ENCODE results near the gene MLLT3. TPM values are rescaled to one million over a fixed set of nuclear protein-coding genes. Genes with fewer than 3 reads are reported as not detected.

The MLLT3 gene
- total and polyA plus RNA-seq, 8 donors: 1.8 to 10.3 (median 4.2) TPM

GRCh38 chr9:20405616-20406015, 216.7 kb downstream of the MLLT3 start:
- no peak for ATAC-seq
- no peak for DNase-seq
- FAIRE-seq: no peak
- H3K27me3 ChIP-seq: no peaks in the 10 kb centered on the region
- no peaks in the 10 kb centered on the region for H3K4me1 ChIP-seq
- no peaks in the 10 kb centered on the region for H3K9me3 ChIP-seq
- WGBS, 2 donors: 88 to 95% methylated on average over 5 of the region's 5 CpGs
- intact Hi-C loops (cut with DNase I): no loop called here
- no peak overlapping the region for H3K27ac ChIP-seq
- no peaks in the 10 kb centered on the region for H3K36me3 ChIP-seq
- TF ChIP-seq, protein P1, sequence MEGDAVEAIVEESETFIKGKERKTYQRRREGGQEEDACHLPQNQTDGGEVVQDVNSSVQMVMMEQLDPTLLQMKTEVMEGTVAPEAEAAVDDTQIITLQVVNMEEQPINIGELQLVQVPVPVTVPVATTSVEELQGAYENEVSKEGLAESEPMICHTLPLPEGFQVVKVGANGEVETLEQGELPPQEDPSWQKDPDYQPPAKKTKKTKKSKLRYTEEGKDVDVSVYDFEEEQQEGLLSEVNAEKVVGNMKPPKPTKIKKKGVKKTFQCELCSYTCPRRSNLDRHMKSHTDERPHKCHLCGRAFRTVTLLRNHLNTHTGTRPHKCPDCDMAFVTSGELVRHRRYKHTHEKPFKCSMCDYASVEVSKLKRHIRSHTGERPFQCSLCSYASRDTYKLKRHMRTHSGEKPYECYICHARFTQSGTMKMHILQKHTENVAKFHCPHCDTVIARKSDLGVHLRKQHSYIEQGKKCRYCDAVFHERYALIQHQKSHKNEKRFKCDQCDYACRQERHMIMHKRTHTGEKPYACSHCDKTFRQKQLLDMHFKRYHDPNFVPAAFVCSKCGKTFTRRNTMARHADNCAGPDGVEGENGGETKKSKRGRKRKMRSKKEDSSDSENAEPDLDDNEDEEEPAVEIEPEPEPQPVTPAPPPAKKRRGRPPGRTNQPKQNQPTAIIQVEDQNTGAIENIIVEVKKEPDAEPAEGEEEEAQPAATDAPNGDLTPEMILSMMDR (IDR thresholded peaks at IDR 0.05): no peak
- no peak overlapping the region for H3K4me3 ChIP-seq

DNA sequence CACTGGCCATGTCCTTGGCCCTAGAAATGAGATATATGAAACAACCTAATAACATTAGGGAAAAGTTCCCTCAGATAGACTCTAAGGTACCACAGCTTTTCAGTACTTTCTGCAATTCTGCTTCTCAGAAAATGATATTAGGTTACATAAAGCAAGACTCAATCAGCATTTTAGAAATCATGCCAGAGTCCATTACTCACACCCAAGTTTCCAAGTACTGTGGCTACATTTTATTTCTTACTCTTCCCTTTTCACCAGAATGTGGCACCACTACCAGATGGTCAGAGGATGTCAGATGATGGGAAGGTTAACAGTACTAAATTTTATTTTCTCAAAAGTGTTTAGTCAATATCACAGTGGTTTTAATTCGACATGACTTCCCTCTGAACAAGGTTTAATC, 217.2 kb downstream of the MLLT3 start:
- DNase-seq (no peak), ATAC-seq (no peak), FAIRE-seq (no peak)
- H3K4me3 ChIP-seq: no peak overlapping the region
- H3K4me1 ChIP-seq: no peaks in the 10 kb centered on the region
- no peaks in the 10 kb centered on the region for H3K36me3 ChIP-seq
- H3K9me3 ChIP-seq: no peaks in the 10 kb centered on the region
- H3K27me3 ChIP-seq: no peaks in the 10 kb centered on the region
- TF ChIP-seq, protein P1 (IDR thresholded peaks at IDR 0.05): no peak
- no peak overlapping the region for H3K27ac ChIP-seq
- intact Hi-C loops (cut with DNase I): no loop called here
- 87 to 88% methylated on average over 1 of the region's 1 CpG for WGBS, 2 donors

GRCh38 chr9:20404192-20404813, 218.0 kb downstream of the MLLT3 start:
- Histone ChIP-seq H3K27ac (no peak overlapping the region), H3K27me3 (no peaks in the 10 kb centered on the region), H3K4me3 (no peak overlapping the region), H3K36me3 (no peaks in the 10 kb centered on the region), H3K9me3 (no peaks in the 10 kb centered on the region), H3K4me1 (no peaks in the 10 kb centered on the region)
- intact Hi-C loops (cut with DNase I): no loop called here
- no peak for ATAC-seq
- no peak for DNase-seq
- TF ChIP-seq, protein P1 (IDR thresholded peaks at IDR 0.05): no peak
- no peak for FAIRE-seq
- 89 to 93% methylated on average over 7 of the region's 7 CpGs for WGBS, 2 donors

DNA sequence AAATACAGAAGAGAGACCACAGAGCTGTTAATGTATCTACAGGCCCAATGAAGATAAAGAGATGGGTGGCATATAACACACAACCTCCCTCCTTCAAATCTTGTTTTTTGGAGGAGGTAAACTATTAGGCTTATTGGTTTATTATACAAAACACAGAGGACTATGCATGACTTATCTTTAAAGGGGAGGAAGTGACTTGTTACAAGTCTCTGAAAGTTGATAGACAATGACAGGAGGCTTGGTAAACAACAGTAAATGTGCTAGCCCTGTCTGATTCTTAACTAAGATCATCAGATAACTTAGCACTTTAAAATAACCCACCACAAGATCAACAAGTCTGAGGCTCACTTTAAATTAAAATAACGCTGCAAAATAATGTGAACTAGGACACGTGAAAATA, 219.0 kb downstream of the MLLT3 start:
- ATAC-seq (no peak), FAIRE-seq (no peak), DNase-seq (no peak)
- TF ChIP-seq, protein P1 (IDR thresholded peaks at IDR 0.05): no peak
- H3K27me3 ChIP-seq: no peaks in the 10 kb centered on the region
- no peaks in the 10 kb centered on the region for H3K36me3 ChIP-seq
- intact Hi-C loops (cut with DNase I): no loop called here
- 92 to 93% methylated on average over 2 of the region's 2 CpGs for WGBS, 2 donors
- no peak overlapping the region for H3K4me3 ChIP-seq
- H3K27ac ChIP-seq: no peak overlapping the region
- H3K4me1 ChIP-seq: no peaks in the 10 kb centered on the region
- no peaks in the 10 kb centered on the region for H3K9me3 ChIP-seq

DNA sequence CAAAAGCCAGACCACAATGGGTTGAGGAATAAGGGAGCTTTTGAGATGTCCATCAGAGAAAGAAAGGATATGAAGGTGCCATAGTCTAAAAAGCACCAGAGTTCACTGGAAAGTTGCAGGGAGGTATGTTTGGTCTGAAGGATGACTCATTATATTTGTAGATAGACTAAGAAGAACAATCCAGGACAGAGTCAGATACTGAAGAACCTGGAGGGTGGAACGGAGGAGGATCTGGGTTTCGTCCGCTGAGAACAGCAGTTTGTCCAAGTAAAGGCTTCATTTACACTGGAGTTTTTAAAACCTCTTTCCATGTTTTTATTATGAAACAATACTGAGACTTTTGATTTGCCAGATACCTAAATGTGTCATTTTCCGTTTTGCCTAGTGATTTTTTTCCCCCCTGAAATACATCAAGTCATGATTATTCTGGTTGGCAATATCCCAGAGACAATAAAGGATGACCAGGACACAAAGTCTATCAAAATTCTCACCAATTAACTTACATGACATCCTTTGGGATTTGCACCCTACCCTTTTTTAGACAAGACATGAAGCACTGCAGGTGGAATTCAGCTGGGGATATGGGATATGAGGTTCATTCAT, 219.9 kb downstream of the MLLT3 start:
- Histone ChIP-seq H3K9me3 (no peaks in the 10 kb centered on the region), H3K36me3 (no peaks in the 10 kb centered on the region), H3K4me3 (no peak overlapping the region), H3K4me1 (no peaks in the 10 kb centered on the region), H3K27me3 (no peaks in the 10 kb centered on the region), H3K27ac (no peak overlapping the region)
- TF ChIP-seq, protein P1 (IDR thresholded peaks at IDR 0.05): no peak
- FAIRE-seq (no peak), DNase-seq (no peak), ATAC-seq (no peak)
- intact Hi-C loops (cut with DNase I): no loop called here
- 87 to 92% methylated on average over 4 of the region's 4 CpGs for WGBS, 2 donors

Measured in pancreas (tissue), 10 donors.